Suprapubic skin (tissue), 4 donors: ENCODE data around the gene PRICKLE1. TPM values are rescaled to one million over a fixed set of nuclear protein-coding genes. Genes with fewer than 3 reads are reported as not detected.

ENCODE experiments used
- DNase-seq, 2 donors: peaks; one replicate each; pipeline ENCODE4 v3.0.0-alpha.2; 2019; ENCODE audit warnings: low spot score in 2 of 2
- H3K27ac ChIP-seq: fragments of 200-600 bp; sonication (generic); one replicate; pipeline ENCODE4 v1.5.1; 2019
- H3K27me3 ChIP-seq: fragments of 200-600 bp; sonication (generic); one replicate; pipeline ENCODE4 v1.5.1; 2019
- H3K36me3 ChIP-seq: fragments of 200-600 bp; sonication (generic); one replicate; pipeline ENCODE4 v1.5.1; 2019
- H3K4me1 ChIP-seq: fragments of 200-600 bp; sonication (generic); one replicate; pipeline ENCODE4 v1.5.1; 2019
- H3K4me3 ChIP-seq: fragments of 200-600 bp; sonication (generic); one replicate; pipeline ENCODE4 v1.5.1; 2019; ENCODE audit warnings: mild to moderate bottlenecking
- H3K9me3 ChIP-seq: fragments of 200-600 bp; sonication (generic); one replicate; pipeline ENCODE4 v1.5.1; 2019
- EP300 ChIP-seq: sonication (generic); formaldehyde crosslinking; IDR thresholded peaks from one replicate; pipeline ENCODE4 v1.6.1; 2017; ENCODE audit warnings: antibody characterized with exemption
- POLR2A ChIP-seq, 2 donors: fragments of 450-650 bp; IDR thresholded peaks; one replicate each; pipeline ENCODE4 v1.6.1; 2017; ENCODE audit warnings: antibody characterized with exemption in 2 of 2, mild to moderate bottlenecking in 2 of 2, moderate library complexity in 2 of 2
- POLR2AphosphoS5 ChIP-seq, 3 donors: sonication (generic); formaldehyde crosslinking; IDR thresholded peaks; one replicate each; pipeline ENCODE4 v1.6.1; 2017; ENCODE audit warnings: antibody characterized with exemption in 3 of 3
- WGBS: methylation state at CpG from one replicate; pipeline ENCODE4 v1.1.5; 2018; 5-methylcytosine and 5-hydroxymethylcytosine counted together
- total RNA-seq, 4 donors: library from RNA; depleted of rRNA; stranded (reverse); fragments of >200 nt; gene quantifications; one replicate each; pipeline ENCODE4 v1.1.0, GENCODE V29; 2016
- TF ChIP-seq, protein P1 (sequence below), 2 donors: fragments of 200-600 bp in 1 of 2; fragments of 450-650 bp in 1 of 2; sonication (generic) in 1 of 2; IDR thresholded peaks; one replicate each; pipeline ENCODE4 v1.5.1; 2016 to 2019; ENCODE audit warnings: antibody characterized with exemption in 2 of 2, mild to moderate bottlenecking in 1 of 2, moderate library complexity in 1 of 2

PRICKLE1 gene
- total RNA-seq, 4 donors from 2014 or later = 5.8 to 18.9 (median 6.9) TPM

DNA sequence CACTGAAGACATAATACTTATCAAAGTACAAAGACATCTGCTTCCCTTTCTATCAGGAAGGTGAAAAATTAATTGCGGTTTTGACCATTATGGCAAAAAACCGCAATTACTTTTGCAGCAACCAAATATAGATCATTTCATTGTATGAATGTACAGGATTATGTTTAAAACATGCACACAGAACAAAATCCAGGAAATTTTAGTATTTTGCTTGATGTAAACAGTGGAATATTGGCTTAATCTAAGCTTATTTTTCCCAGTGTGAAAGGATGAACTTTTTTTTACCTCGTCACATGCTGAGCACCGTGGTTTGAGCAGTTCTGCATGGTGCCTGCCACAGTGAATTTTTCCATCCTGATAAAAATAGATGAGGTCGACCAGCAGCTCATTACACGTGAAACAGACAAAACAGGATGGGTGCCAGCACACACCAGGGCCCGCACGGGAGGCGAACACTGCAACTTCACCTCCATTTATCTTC, 121.2 kb downstream of the PRICKLE1 start:
- Histone ChIP-seq H3K36me3 (peaks cover 35% of the 10 kb centered on the region), H3K4me3 (no peak overlapping the region), H3K27ac (no peak overlapping the region), H3K27me3 (no peaks in the 10 kb centered on the region), H3K9me3 (no peaks in the 10 kb centered on the region), H3K4me1 (peaks cover 2% of the 10 kb centered on the region)
- TF ChIP-seq, protein P1, sequence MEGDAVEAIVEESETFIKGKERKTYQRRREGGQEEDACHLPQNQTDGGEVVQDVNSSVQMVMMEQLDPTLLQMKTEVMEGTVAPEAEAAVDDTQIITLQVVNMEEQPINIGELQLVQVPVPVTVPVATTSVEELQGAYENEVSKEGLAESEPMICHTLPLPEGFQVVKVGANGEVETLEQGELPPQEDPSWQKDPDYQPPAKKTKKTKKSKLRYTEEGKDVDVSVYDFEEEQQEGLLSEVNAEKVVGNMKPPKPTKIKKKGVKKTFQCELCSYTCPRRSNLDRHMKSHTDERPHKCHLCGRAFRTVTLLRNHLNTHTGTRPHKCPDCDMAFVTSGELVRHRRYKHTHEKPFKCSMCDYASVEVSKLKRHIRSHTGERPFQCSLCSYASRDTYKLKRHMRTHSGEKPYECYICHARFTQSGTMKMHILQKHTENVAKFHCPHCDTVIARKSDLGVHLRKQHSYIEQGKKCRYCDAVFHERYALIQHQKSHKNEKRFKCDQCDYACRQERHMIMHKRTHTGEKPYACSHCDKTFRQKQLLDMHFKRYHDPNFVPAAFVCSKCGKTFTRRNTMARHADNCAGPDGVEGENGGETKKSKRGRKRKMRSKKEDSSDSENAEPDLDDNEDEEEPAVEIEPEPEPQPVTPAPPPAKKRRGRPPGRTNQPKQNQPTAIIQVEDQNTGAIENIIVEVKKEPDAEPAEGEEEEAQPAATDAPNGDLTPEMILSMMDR (IDR thresholded peaks at IDR 0.05) = no peak
- no peak for TF ChIP-seq POLR2AphosphoS5 (IDR thresholded peaks at IDR 0.05)
- DNase-seq = no peak
- 54% methylated on average over 9 of the region's 9 CpGs for WGBS

DNA sequence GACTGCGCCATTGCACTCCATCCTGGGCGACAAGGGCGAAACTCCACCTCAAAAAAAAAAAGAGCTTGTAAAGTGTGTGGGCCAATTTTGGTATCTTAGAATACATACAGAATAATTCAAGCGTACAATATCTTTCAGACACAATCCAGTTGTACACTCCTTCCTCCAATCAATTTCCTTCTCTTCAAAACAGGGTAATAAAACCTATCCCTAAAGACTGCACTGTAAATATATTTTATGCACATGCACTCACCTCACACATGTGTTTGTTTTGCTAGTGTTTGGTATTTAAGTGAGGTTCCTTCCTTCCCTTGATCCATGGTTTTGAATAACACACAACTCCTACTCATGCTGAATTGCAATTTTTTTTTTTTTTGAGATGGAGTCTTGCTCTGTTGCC, 125.9 kb downstream of the PRICKLE1 start:
- Histone ChIP-seq H3K27me3 (no peaks in the 10 kb centered on the region), H3K4me1 (no peaks in the 10 kb centered on the region), H3K36me3 (peaks cover 48% of the 10 kb centered on the region), H3K27ac (no peak overlapping the region), H3K9me3 (no peaks in the 10 kb centered on the region), H3K4me3 (no peak overlapping the region)
- DNase-seq = no peak
- WGBS = 98% methylated on average over 4 of the region's 4 CpGs
- TF ChIP-seq EP300 = no peak
- TF ChIP-seq POLR2AphosphoS5 (IDR thresholded peaks at IDR 0.05) = no peak
- TF ChIP-seq, protein P1 (IDR thresholded peaks at IDR 0.05) = no peak
- TF ChIP-seq POLR2A (IDR thresholded peaks at IDR 0.05) = no peak

DNA sequence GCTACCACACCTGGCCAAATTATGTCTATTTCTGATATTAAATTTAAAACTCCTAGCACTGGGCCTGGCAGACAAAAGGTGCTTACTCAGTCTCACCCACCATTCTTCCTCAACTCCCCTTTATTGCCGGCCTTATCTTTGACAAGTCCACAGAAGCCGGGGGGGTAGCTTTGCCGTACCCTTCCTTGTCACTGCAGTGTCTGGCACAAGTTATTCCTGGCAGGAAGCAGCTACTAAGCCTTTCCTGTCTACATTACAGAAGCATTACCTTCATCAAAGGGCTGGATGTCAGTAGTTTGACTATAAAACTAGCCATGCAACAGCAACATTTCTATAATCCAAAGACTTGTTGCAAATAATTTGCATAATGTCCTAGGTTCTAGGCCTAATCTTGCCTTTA, 127.1 kb downstream of the PRICKLE1 start:
- 74% methylated on average over 3 of the region's 3 CpGs for WGBS

DNA sequence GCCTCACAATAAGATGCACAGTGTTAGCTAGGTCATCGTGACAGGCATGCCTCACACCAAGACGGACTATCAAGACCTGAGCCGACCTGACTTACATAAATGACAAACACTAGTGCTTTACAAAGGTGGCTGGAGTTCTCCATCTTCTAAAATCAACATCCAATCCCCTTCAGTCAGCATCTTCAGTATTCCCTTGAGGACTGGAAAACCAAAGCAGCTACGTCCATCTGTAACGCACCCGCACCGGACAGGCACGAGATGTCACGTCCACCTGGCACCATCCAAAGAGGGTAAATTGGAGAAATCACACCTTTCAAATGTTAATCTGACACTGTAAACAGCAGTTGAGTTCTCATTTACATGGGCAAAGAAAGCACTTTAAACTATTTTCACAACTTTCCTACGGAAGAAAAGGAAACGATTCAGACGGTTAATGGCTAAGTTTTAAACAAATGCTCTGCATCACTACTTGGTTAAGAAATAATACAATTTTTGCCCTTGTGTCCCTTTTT, 130.2 kb downstream of the PRICKLE1 start:
- H3K27me3 ChIP-seq = no peaks in the 10 kb centered on the region
- TF ChIP-seq, protein P1 (IDR thresholded peaks at IDR 0.05) = no peak
- TF ChIP-seq POLR2A (IDR thresholded peaks at IDR 0.05) (no peak), POLR2AphosphoS5 (IDR thresholded peaks at IDR 0.05) (no peak), EP300 (no peak)
- H3K4me1 ChIP-seq = no peaks in the 10 kb centered on the region
- no peak for DNase-seq
- H3K4me3 ChIP-seq = no peak overlapping the region
- peaks cover 24% of the 10 kb centered on the region for H3K36me3 ChIP-seq
- 92% methylated on average over 12 of the region's 12 CpGs for WGBS
- H3K9me3 ChIP-seq = no peaks in the 10 kb centered on the region
- H3K27ac ChIP-seq = no peak overlapping the region

More for the DNA sequence above, 127.1 kb downstream of the PRICKLE1 start:
- Histone ChIP-seq H3K4me3 (no peak overlapping the region), H3K36me3 (peaks cover 43% of the 10 kb centered on the region), H3K4me1 (no peaks in the 10 kb centered on the region), H3K9me3 (no peaks in the 10 kb centered on the region), H3K27ac (no peak overlapping the region), H3K27me3 (no peaks in the 10 kb centered on the region)
- DNase-seq = no peak
- TF ChIP-seq POLR2AphosphoS5 (IDR thresholded peaks at IDR 0.05) = no peak

DNA sequence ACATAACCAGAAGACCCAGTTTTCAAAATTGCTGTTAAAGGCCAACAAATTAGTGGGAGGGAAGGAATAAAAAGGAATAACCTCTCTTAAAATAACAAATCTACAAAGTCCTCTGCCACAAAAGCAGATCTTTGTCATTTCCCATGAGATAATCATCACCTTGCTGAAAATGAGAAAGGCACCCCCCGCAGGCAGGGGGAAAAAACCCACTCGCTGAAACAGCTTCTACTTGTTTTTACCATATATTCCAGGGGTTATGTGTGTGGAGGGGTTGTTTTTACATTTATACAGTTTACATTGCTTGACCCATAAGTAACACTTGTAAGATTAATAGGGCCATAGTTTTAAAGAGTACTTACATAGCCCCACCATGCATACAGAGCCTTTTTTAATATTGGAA, 131.0 kb downstream of the PRICKLE1 start:
- 95% methylated on average over 2 of the region's 2 CpGs for whole genome bisulfite sequencing
- Histone ChIP-seq H3K27ac (no peak overlapping the region), H3K9me3 (no peaks in the 10 kb centered on the region), H3K27me3 (no peaks in the 10 kb centered on the region), H3K4me3 (no peak overlapping the region), H3K4me1 (no peaks in the 10 kb centered on the region), H3K36me3 (peaks cover 18% of the 10 kb centered on the region)
- TF ChIP-seq EP300 (no peak), POLR2AphosphoS5 (IDR thresholded peaks at IDR 0.05) (no peak), POLR2A (IDR thresholded peaks at IDR 0.05) (no peak)
- no peak for DNase-seq

DNA sequence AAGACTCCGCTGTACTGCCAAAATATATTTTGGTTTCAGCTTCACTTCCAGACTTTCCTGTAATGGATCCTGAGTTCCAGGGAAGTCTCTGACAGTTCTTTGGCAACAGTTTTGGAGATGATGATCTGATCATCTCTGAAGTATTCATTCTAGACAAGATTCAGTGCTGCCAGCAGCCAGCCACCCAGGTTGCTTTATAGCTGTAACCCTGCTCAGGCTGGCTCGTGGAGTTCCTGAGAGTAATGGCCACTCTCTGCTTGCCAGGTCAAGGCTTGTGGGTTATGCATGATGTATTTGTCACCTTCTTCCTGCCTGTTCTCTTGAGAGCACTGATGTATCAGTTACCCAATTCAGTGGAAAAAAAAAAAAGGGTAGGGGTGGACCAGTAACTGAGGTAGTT, 139.3 kb downstream of the PRICKLE1 start:
- 42% methylated on average over 2 of the region's 2 CpGs for WGBS
- no peak overlapping the region for H3K4me3 ChIP-seq
- H3K27me3 ChIP-seq = no peaks in the 10 kb centered on the region
- TF ChIP-seq POLR2AphosphoS5 (IDR thresholded peaks at IDR 0.05) = no peak
- TF ChIP-seq POLR2A (IDR thresholded peaks at IDR 0.05) = no peak
- TF ChIP-seq, protein P1 (IDR thresholded peaks at IDR 0.05) = no peak
- no peak for TF ChIP-seq EP300
- no peak for DNase-seq
- H3K4me1 ChIP-seq = no peaks in the 10 kb centered on the region
- no peak overlapping the region for H3K27ac ChIP-seq
- H3K9me3 ChIP-seq = no peaks in the 10 kb centered on the region
- peaks cover 6% of the 10 kb centered on the region for H3K36me3 ChIP-seq
